ENCODE results near the gene LNX1. TPM values are rescaled to one million over a fixed set of nuclear protein-coding genes. Genes with fewer than 3 reads are reported as not detected.

LNX1 gene
- polyA plus RNA-seq (2011; rRNA removed) (2.4 and 2.6 TPM in 2 replicates), polyA minus RNA-seq (2011; rRNA and poly(A)+ RNA removed) (2.7 and 5.3 TPM in 2 replicates)

DNA sequence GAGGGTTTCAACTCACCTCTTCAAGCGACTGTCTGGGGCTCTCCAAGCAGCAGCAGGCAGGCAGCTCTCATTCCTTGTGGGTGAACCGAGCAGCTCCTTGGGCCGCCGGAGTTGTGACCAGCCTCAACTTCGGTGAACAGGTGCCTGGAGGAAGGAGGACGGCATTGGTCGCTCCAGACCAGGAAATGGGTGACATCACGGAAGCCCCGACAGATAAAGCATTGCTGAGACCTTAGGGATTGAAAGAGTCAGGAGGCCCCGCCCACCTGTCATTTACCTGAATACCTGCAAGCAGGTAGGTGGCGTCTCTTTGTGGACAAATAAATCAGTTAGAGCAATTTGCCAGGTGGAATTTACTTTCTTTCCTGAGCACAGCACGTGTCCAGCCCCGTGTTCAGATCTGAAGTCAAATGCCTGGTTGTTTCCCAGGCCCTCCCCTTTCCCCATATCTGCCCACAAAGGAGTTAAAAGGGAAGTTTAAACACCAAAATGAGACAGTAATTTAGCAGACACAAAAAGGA, at the start of gene LNX1:
Gene LNX1 (minus strand): TSS at position 115 of the 521 bp plus-strand sequence. CDS start 17,484 bp downstream, outside the sequence.
- ChIA-PET POLR2A (no interaction called here), CTCF (no interaction called here)
- TF ChIP-seq, protein P1, sequence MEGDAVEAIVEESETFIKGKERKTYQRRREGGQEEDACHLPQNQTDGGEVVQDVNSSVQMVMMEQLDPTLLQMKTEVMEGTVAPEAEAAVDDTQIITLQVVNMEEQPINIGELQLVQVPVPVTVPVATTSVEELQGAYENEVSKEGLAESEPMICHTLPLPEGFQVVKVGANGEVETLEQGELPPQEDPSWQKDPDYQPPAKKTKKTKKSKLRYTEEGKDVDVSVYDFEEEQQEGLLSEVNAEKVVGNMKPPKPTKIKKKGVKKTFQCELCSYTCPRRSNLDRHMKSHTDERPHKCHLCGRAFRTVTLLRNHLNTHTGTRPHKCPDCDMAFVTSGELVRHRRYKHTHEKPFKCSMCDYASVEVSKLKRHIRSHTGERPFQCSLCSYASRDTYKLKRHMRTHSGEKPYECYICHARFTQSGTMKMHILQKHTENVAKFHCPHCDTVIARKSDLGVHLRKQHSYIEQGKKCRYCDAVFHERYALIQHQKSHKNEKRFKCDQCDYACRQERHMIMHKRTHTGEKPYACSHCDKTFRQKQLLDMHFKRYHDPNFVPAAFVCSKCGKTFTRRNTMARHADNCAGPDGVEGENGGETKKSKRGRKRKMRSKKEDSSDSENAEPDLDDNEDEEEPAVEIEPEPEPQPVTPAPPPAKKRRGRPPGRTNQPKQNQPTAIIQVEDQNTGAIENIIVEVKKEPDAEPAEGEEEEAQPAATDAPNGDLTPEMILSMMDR (IDR thresholded peaks at IDR 0.05; ENCODE audit: low read depth, low read length): no peak
- H3K27ac ChIP-seq (ENCODE audit: low read depth, low read length): no peak within 1 kb of the TSS
- no peak within 1 kb of the TSS for H3K4me3 ChIP-seq (ENCODE audit: low read depth, low read length)
- no peak for DNase-seq (ENCODE audit: low read depth, low spot score)
- H3K27me3 ChIP-seq (ENCODE audit: control insufficient read depth, insufficient read depth, low read length): no peaks in the 10 kb centered on the region
- H3K9me3 ChIP-seq (ENCODE audit: control insufficient read depth, insufficient read depth, low read length): peaks cover 2% of the 10 kb centered on the region; the same call in 1 of the 2 replicates

DNA sequence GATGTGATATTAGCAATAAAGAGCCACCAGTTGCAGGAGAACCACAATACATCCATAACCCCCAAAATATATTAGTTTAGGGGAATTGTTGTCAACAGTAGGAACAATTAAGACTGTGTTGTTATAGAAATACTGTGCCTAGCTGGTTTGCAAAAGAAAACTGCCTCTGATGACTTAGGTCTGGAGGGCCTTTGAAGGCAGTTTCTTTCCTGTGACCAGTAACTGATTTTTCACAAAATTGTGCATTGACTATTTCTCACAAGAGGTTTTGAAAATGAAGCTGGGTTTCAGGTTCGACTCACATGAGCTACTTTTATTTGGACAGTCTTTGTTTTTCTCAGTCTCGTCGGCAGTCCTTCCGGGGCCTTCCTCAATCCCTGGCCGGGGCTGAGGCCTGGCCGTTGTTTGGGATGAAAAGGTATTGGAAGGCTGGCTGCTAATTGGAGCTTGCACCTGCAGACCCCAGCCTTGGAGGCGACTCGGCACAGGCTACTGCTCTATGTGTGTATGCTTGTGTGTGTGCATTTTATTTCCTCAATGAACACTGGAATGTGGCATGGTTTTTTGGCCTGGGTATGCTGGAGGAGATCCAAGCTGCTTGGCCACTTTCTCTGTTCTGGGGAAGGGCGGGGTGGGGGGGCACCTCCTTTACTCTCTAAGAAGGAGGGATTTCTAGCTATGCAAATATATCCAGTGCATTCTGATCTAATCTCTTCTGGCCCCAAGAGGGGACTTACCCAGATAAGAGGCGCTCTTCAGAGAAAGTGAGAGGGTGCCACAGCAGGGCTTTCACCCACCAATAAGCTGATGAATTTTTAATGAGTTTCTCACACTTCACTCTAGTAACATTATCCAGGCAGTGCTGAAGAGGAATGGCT, 49.5 kb upstream of the LNX1 start:
- no peak for DNase-seq (ENCODE audit: low read depth, low spot score)
- Histone ChIP-seq H3K4me3 (ENCODE audit: low read depth, low read length) (no peak overlapping the region), H3K9me3 (ENCODE audit: control insufficient read depth, insufficient read depth, low read length) (no peaks in the 10 kb centered on the region), H3K27me3 (ENCODE audit: control insufficient read depth, insufficient read depth, low read length) (no peaks in the 10 kb centered on the region), H3K27ac (ENCODE audit: low read depth, low read length) (no peak overlapping the region)
- ChIA-PET CTCF (interaction anchor here (1.1 kb wide), 1 partner anchor 41 kb away, joined by 3 read pairs; no protein-coding TSS in a partner anchor), POLR2A (no interaction called here)
- TF ChIP-seq, protein P1 (IDR thresholded peaks at IDR 0.05; ENCODE audit: low read depth, low read length): no peak

DNA sequence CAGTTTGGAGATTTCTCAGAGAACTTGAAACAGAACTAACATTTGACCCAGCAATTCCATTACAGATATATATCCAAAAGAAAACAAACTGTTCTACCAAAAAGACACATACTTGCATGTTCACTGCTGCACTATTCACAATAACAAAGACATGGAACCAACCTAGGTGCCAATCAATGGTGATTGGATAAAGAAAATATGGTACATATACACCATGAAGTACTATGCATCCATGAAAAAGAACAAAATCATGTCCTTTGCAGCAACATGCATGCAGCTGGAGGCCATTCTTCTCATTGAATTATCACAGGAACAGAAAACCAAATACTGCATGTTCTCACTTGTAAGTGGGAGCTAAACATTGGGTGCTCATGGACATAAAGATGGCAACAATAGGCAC, 47.6 kb upstream of the LNX1 start:
- no peak for DNase-seq (ENCODE audit: low read depth, low spot score)
- CTCF ChIA-PET: no interaction called here
- POLR2A ChIA-PET: no interaction called here
- TF ChIP-seq, protein P1 (IDR thresholded peaks at IDR 0.05; ENCODE audit: low read depth, low read length): no peak
- no peak overlapping the region for H3K27ac ChIP-seq (ENCODE audit: low read depth, low read length)
- H3K27me3 ChIP-seq (ENCODE audit: control insufficient read depth, insufficient read depth, low read length): no peaks in the 10 kb centered on the region
- H3K9me3 ChIP-seq (ENCODE audit: control insufficient read depth, insufficient read depth, low read length): no peaks in the 10 kb centered on the region
- no peak overlapping the region for H3K4me3 ChIP-seq (ENCODE audit: low read depth, low read length)

DNA sequence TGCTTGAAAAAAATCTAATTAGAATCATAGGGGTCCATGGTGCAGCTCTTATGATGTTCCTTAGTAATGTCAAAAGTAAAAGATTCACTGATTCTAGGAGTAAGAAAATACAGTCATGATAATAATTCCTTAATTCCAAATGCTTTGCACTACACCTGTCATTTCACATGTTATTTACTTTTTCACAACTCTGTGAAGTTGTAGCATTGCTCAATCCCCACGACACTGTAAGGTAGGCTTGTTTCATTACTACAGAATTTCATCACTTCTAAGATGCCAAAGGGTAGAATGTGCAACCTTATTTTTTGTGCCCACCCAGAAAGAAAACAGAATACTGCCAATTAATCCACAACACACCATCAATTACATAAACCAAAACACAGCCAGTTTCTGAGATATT, 46.1 kb upstream of the LNX1 start:
- ChIA-PET POLR2A (no interaction called here), CTCF (no interaction called here)
- no peak overlapping the region for H3K27ac ChIP-seq (ENCODE audit: low read depth, low read length)
- TF ChIP-seq, protein P1 (IDR thresholded peaks at IDR 0.05; ENCODE audit: low read depth, low read length): no peak
- H3K9me3 ChIP-seq (ENCODE audit: control insufficient read depth, insufficient read depth, low read length): no peaks in the 10 kb centered on the region
- no peak overlapping the region for H3K4me3 ChIP-seq (ENCODE audit: low read depth, low read length)
- H3K27me3 ChIP-seq (ENCODE audit: control insufficient read depth, insufficient read depth, low read length): no peaks in the 10 kb centered on the region
- DNase-seq (ENCODE audit: low read depth, low spot score): no peak
